Osteocyte (in vitro differentiated cells): ENCODE results near the gene BOLL. TPM values are rescaled to one million over a fixed set of nuclear protein-coding genes. Genes with fewer than 3 reads are reported as not detected.
A peak's percentile ranks its signal among the peaks of the same experiment; 100 is the strongest.

Experiments
- DNase-seq: peaks from one replicate; pipeline ENCODE4 v3.0.0; 2021; ENCODE audit warnings: mixed read lengths; ENCODE audit not compliant: unreplicated experiment; ENCODE audit errors: extremely low spot score
- H3K27ac Mint-ChIP-seq: one replicate; pipeline ENCODE4 v1.8.0; 2021; ENCODE audit warnings: mild to moderate bottlenecking, mixed read lengths; ENCODE audit not compliant: unreplicated experiment
- H3K27me3 Mint-ChIP-seq: one replicate; pipeline ENCODE4 v1.8.0; 2021; ENCODE audit warnings: mixed read lengths; ENCODE audit not compliant: unreplicated experiment
- H3K36me3 Mint-ChIP-seq: one replicate; pipeline ENCODE4 v1.8.0; 2021; ENCODE audit warnings: mixed read lengths; ENCODE audit not compliant: unreplicated experiment
- H3K4me1 Mint-ChIP-seq: one replicate; pipeline ENCODE4 v1.8.0; 2021; ENCODE audit warnings: mixed read lengths; ENCODE audit not compliant: unreplicated experiment
- H3K4me3 Mint-ChIP-seq: one replicate; pipeline ENCODE4 v1.8.0; 2021; ENCODE audit warnings: mild to moderate bottlenecking, moderate library complexity, mixed read lengths; ENCODE audit not compliant: unreplicated experiment
- H3K9me3 Mint-ChIP-seq: one replicate; pipeline ENCODE4 v1.8.0; 2021; ENCODE audit warnings: mixed read lengths; ENCODE audit not compliant: unreplicated experiment
- CTCF ChIP-seq: fragments of 200-600 bp; sonication (generic); IDR thresholded peaks from 2 replicates; pipeline ENCODE4 v1.5.0; 2021; ENCODE audit warnings: antibody characterized with exemption, mild to moderate bottlenecking, moderate library complexity
- total RNA-seq: library from RNA; stranded (reverse); gene quantifications from 2 replicates; pipeline ENCODE4 v1.2.1, GENCODE V29; 2021

The BOLL gene
- total RNA-seq, 1 donor from 2014 or later: not detected

DNA sequence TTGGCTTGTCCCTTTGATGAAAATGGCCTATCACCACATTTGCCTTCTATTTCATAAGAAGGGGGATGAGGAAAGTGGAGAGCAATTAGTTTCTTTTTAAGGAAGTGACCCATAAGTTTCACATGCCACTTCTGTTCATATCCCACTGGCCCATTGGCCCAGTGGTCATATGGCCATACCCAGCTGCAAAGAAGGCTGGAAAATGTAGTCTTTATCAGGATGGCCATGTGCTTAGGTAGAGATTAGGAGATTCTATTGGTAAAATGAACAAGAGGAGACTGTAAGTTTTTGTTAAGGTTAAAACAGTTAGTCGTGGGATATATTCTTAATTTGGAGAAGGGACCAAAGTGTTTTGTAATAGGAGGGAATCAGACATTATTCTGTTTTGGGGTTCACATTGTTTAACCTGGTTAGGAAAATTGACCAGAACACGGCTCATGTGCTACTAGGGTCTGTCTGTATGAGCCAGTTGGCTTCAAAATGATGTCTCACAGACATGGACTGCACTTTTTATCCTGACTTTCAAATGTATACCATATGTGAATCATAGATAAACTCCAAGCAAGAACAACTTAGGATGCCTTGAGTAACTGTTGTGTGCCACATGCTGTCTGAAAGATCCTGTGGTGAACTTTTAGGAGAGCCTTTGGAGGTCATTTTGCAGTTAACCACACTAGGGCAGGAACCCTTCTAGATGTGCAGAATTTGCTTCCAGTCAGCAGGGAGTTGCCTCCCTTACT, 36.6 kb upstream of the BOLL start:
- Mint-ChIP-seq H3K4me3 (no peak overlapping the region), H3K27me3 (peaks cover 19% of the 10 kb centered on the region), H3K27ac (no peak overlapping the region), H3K9me3 (no peaks in the 10 kb centered on the region), H3K4me1 (no peaks in the 10 kb centered on the region), H3K36me3 (no peaks in the 10 kb centered on the region)
- no peak for TF ChIP-seq CTCF
- DNase-seq: no peak

GRCh38 chr2:197814526-197814925, 29.4 kb upstream of the BOLL start:
- Mint-ChIP-seq H3K36me3 (no peaks in the 10 kb centered on the region), H3K4me3 (no peak overlapping the region), H3K9me3 (no peaks in the 10 kb centered on the region), H3K4me1 (no peaks in the 10 kb centered on the region), H3K27ac (no peak overlapping the region), H3K27me3 (peaks cover 55% of the 10 kb centered on the region)
- no peak for TF ChIP-seq CTCF
- no peak for DNase-seq

GRCh38 chr2:197813093-197813787, 28.1 kb upstream of the BOLL start:
- peak; percentile 51 for TF ChIP-seq CTCF
- Mint-ChIP-seq H3K27ac (no peak overlapping the region), H3K4me1 (no peaks in the 10 kb centered on the region), H3K36me3 (no peaks in the 10 kb centered on the region), H3K9me3 (no peaks in the 10 kb centered on the region), H3K27me3 (peaks cover 59% of the 10 kb centered on the region), H3K4me3 (no peak overlapping the region)
- no peak for DNase-seq

DNA sequence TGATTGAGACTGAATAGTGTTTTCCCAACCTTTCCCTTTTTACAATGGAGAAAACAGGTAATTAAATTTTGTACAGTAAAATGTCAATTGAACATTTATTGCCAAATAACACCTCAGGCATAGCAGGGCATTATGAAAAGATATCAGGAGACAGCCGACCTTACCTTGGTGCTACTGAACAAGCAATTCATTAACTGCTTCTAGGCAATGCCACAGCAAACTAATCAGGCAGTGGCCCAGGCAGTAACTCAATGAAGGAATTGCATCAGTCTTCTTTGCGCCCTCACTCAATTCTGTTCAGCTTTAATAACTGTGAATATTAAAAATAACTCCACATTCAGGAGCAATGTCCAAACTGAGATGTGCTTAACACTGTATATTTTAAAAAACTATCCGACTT, 25.4 kb upstream of the BOLL start:
- no peak for DNase-seq
- Mint-ChIP-seq H3K9me3 (no peaks in the 10 kb centered on the region), H3K4me3 (no peak overlapping the region), H3K36me3 (no peaks in the 10 kb centered on the region), H3K27me3 (peaks cover 75% of the 10 kb centered on the region), H3K4me1 (peaks cover 5% of the 10 kb centered on the region), H3K27ac (no peak overlapping the region)
- no peak for TF ChIP-seq CTCF

GRCh38 chr2:197810016-197810415, 24.9 kb upstream of the BOLL start:
- Mint-ChIP-seq H3K27me3 (peaks cover 73% of the 10 kb centered on the region), H3K27ac (no peak overlapping the region)
- no peak for TF ChIP-seq CTCF

More at GRCh38 chr2:197810016-197810415, 24.9 kb upstream of the BOLL start:
- no peak for DNase-seq
- H3K4me3 Mint-ChIP-seq: no peak overlapping the region
- H3K36me3 Mint-ChIP-seq: no peaks in the 10 kb centered on the region
- peaks cover 7% of the 10 kb centered on the region for H3K4me1 Mint-ChIP-seq
- no peaks in the 10 kb centered on the region for H3K9me3 Mint-ChIP-seq
